Measurements from ENCODE around the gene NLGN1. TPM values are rescaled to one million over a fixed set of nuclear protein-coding genes. Genes with fewer than 3 reads are reported as not detected.

The NLGN1 gene
- total RNA-seq, 3 donors from 2014 or later (not counting 1 experiment from before 2014, with no cell fraction given), result not detected

GRCh38 chr3:174243171-174243570, 845.6 kb downstream of the NLGN1 start:
- DNase-seq (no peak), ATAC-seq (no peak)
- Mint-ChIP-seq H3K36me3 (no peaks in the 10 kb centered on the region), H3K4me3 (no peak overlapping the region), H3K9me3 (peaks cover 0 to 3% of the 10 kb centered on the region in 2 donors), H3K4me1 (no peaks in the 10 kb centered on the region), H3K27me3 (ENCODE audit: low read depth in 2 of 2) (no peaks in the 10 kb centered on the region), H3K27ac (no peak overlapping the region)
- Histone ChIP-seq H3K9me3 (ENCODE audit: control insufficient read depth, insufficient read depth, low read length) (peaks cover 2% of the 10 kb centered on the region), H3K27ac (ENCODE audit: low read length) (no peak overlapping the region), H3K36me3 (ENCODE audit: control insufficient read depth, insufficient read depth, low read length) (no peaks in the 10 kb centered on the region), H3K4me1 (ENCODE audit: control insufficient read depth, insufficient read depth, low read length) (no peaks in the 10 kb centered on the region), H3K4me3 (ENCODE audit: low read length) (no peak overlapping the region), H3K27me3 (ENCODE audit: control insufficient read depth, insufficient read depth, low read length) (no peaks in the 10 kb centered on the region)
- intact Hi-C loops (cut with micrococcal nuclease), result no loop called here
- WGBS (ENCODE audit: insufficient coverage), result no CpG with 5 or more reads among the region's 2 CpGs
- TF ChIP-seq CTCF (IDR thresholded peaks at IDR 0.05), result no peak

- H3K36me3 ChIP-seq (ENCODE audit: control insufficient read depth, insufficient read depth, low read length), result no peaks in the 10 kb centered on the region
- TF ChIP-seq CTCF (IDR thresholded peaks at IDR 0.05), result no peak
- no peak for DNase-seq
- no peaks in the 10 kb centered on the region for H3K9me3 ChIP-seq (ENCODE audit: control insufficient read depth, insufficient read depth, low read length)
- intact Hi-C loops (cut with micrococcal nuclease), result no loop called here
- no peaks in the 10 kb centered on the region for H3K4me1 ChIP-seq (ENCODE audit: control insufficient read depth, insufficient read depth, low read length)
- H3K4me3 ChIP-seq (ENCODE audit: low read length), result no peak overlapping the region
- H3K4me3 Mint-ChIP-seq, result no peak overlapping the region
- no peak overlapping the region for H3K27ac Mint-ChIP-seq
- no peak for ATAC-seq
- no peaks in the 10 kb centered on the region for H3K4me1 Mint-ChIP-seq
- H3K27me3 ChIP-seq (ENCODE audit: control insufficient read depth, insufficient read depth, low read length), result no peaks in the 10 kb centered on the region
- H3K27ac ChIP-seq (ENCODE audit: low read length), result no peak overlapping the region
- H3K27me3 Mint-ChIP-seq (ENCODE audit: low read depth in 2 of 2), result no peaks in the 10 kb centered on the region
- 27% methylated on average over 1 of the region's 1 CpG for WGBS (ENCODE audit: insufficient coverage)
- no peaks in the 10 kb centered on the region for H3K36me3 Mint-ChIP-seq
- H3K9me3 Mint-ChIP-seq, result peaks cover 2 to 9% of the 10 kb centered on the region in 2 donors
Observed at GRCh38 chr3:174247687-174248152, 850.2 kb downstream of the NLGN1 start.

- Histone ChIP-seq H3K4me3 (ENCODE audit: low read length) (no peak overlapping the region), H3K4me1 (ENCODE audit: control insufficient read depth, insufficient read depth, low read length) (no peaks in the 10 kb centered on the region), H3K9me3 (ENCODE audit: control insufficient read depth, insufficient read depth, low read length) (no peaks in the 10 kb centered on the region), H3K27ac (ENCODE audit: low read length) (no peak overlapping the region), H3K27me3 (ENCODE audit: control insufficient read depth, insufficient read depth, low read length) (no peaks in the 10 kb centered on the region), H3K36me3 (ENCODE audit: control insufficient read depth, insufficient read depth, low read length) (no peaks in the 10 kb centered on the region)
- no peaks in the 10 kb centered on the region for H3K27me3 Mint-ChIP-seq (ENCODE audit: low read depth in 2 of 2)
- intact Hi-C loops (cut with micrococcal nuclease), result no loop called here
- H3K9me3 Mint-ChIP-seq, result peaks cover 4 to 12% of the 10 kb centered on the region in 2 donors
- no peak for ATAC-seq
- no peak overlapping the region for H3K4me3 Mint-ChIP-seq
- no CpG with 5 or more reads among the region's 1 CpG for WGBS (ENCODE audit: insufficient coverage)
- no peak for TF ChIP-seq CTCF (IDR thresholded peaks at IDR 0.05)
- DNase-seq, result no peak
- no peaks in the 10 kb centered on the region for H3K4me1 Mint-ChIP-seq
- H3K27ac Mint-ChIP-seq, result no peak overlapping the region
- H3K36me3 Mint-ChIP-seq, result no peaks in the 10 kb centered on the region
Observed at GRCh38 chr3:174251681-174252080, 854.1 kb downstream of the NLGN1 start.

GRCh38 chr3:174253196-174253823, 855.8 kb downstream of the NLGN1 start:
- H3K36me3 ChIP-seq (ENCODE audit: control insufficient read depth, insufficient read depth, low read length), result no peaks in the 10 kb centered on the region

More at GRCh38 chr3:174253196-174253823, 855.8 kb downstream of the NLGN1 start:
- no peaks in the 10 kb centered on the region for H3K27me3 Mint-ChIP-seq (ENCODE audit: low read depth in 2 of 2)
- 95% methylated on average over 2 of the region's 3 CpGs for WGBS (ENCODE audit: insufficient coverage)
- no peaks in the 10 kb centered on the region for H3K4me1 Mint-ChIP-seq
- TF ChIP-seq CTCF (IDR thresholded peaks at IDR 0.05), result no peak
- Histone ChIP-seq H3K4me1 (ENCODE audit: control insufficient read depth, insufficient read depth, low read length) (no peaks in the 10 kb centered on the region), H3K9me3 (ENCODE audit: control insufficient read depth, insufficient read depth, low read length) (no peaks in the 10 kb centered on the region), H3K27me3 (ENCODE audit: control insufficient read depth, insufficient read depth, low read length) (no peaks in the 10 kb centered on the region), H3K4me3 (ENCODE audit: low read length) (no peak overlapping the region), H3K27ac (ENCODE audit: low read length) (no peak overlapping the region)
- intact Hi-C loops (cut with micrococcal nuclease), result no loop called here
- H3K27ac Mint-ChIP-seq, result no peak overlapping the region
- ATAC-seq (no peak), DNase-seq (no peak)
- peaks cover 4 to 12% of the 10 kb centered on the region in 2 donors for H3K9me3 Mint-ChIP-seq
- no peak overlapping the region for H3K4me3 Mint-ChIP-seq
- H3K36me3 Mint-ChIP-seq, result no peaks in the 10 kb centered on the region
